Left ventricle myocardium inferior (tissue), 1 donor: ENCODE measurements around the gene AMY1B. TPM values are rescaled to one million over a fixed set of nuclear protein-coding genes. Genes with fewer than 3 reads are reported as not detected.
"Not testable (repeated sequence)": the region's sequence is repeated elsewhere in the genome, so short reads cannot be mapped to it uniquely, and the experiment has no call there.

Experiments used
- DNase-seq: peaks from one replicate; pipeline ENCODE4 v3.0.0-alpha.2; 2020
- H3K27ac ChIP-seq: fragments of 200-600 bp; replicated peaks from 2 replicates; pipeline ENCODE4 v1.8.0; 2021
- H3K27me3 ChIP-seq: fragments of 200-600 bp; 2 replicates; pipeline ENCODE4 v1.8.0; 2021; ENCODE audit warnings: low read depth
- H3K36me3 ChIP-seq: fragments of 200-600 bp; 2 replicates; pipeline ENCODE4 v1.8.0; 2021
- H3K4me1 ChIP-seq: fragments of 200-600 bp; 2 replicates; pipeline ENCODE4 v1.8.0; 2021
- H3K4me3 ChIP-seq: fragments of 200-600 bp; 2 replicates; pipeline ENCODE4 v1.8.0; 2021; ENCODE audit warnings: mild to moderate bottlenecking, moderate library complexity
- H3K9me3 ChIP-seq: fragments of 200-600 bp; replicated peaks from 2 replicates; pipeline ENCODE4 v1.8.0; 2021
- intact Hi-C: fragments of 100-400 bp; cut with micrococcal nuclease; formaldehyde crosslinking; loops from one replicate; pipeline ENCODE4 v1.11.0; 2022
- long read RNA-seq: library from polyadenylated mRNA; unstranded; transcript quantifications from one replicate; pipeline ENCODE4 v2.0.0, GENCODE V29; 2021
- total RNA-seq: library from RNA; stranded (reverse); fragmentation: NEBNext Ultra II Directional; extraction: Animal tissue kit (Norgen Biotek cat#: 25700); gene quantifications from one replicate; pipeline ENCODE4 v1.2.1, GENCODE V29; 2021
- donor health status: DM: no; HTN: yes; CAD: no; lungs with severe emphysema.

AMY1B gene
- not detected for total RNA-seq
- long read RNA-seq, result 0 reads

DNA sequence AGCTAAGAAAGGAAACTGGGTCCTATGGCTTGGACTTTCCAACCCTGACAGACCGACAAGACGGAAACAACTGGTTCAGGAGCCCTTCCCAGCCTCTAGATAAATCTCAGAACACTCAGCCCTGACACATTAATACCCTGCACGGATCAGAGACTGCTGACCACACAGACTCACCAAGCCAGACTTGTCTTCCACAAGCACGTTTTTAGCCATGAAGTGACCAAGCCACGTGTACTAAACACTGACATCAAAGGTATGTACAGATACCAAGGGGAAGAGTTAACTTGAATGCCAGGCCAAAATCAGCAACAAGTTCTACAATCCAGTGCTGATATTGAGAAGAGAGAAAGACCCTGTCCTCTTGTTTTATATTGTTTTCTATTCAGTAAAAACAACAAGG is at the start of gene AMY1B:
TSS of gene AMY1B (minus strand) at position 101 of the 400 bp plus-strand sequence. CDS start 571 bp downstream, outside the sequence.
- DNase-seq, intact Hi-C loops, H3K27ac ChIP-seq, H3K4me3 ChIP-seq, H3K9me3 ChIP-seq, H3K36me3 ChIP-seq, H3K4me1 ChIP-seq, H3K27me3 ChIP-seq: not testable (repeated sequence)

DNA sequence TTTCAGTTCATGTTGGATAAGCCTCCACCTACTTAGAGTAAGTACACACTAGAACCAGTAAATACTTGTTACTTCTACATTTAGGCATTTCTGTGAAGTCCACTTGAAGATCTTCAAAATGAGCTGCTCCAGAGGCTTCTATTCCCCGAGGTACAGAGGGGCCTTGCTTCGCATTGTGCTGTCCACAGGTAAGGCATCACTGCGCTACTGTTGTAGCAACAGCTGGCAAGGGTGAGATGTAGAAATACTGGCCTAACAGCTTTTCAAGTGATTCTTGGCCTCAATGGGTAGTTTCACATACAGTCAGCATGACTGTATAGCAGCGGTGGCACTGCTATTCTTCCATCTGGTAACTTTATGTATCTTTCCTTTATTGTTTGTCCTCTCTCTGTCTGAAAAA is 49.0 kb upstream of the AMY1B start:
- H3K4me3 ChIP-seq, H3K27ac ChIP-seq, H3K9me3 ChIP-seq, H3K4me1 ChIP-seq, intact Hi-C loops, DNase-seq, H3K36me3 ChIP-seq, H3K27me3 ChIP-seq: not testable (repeated sequence)

DNA sequence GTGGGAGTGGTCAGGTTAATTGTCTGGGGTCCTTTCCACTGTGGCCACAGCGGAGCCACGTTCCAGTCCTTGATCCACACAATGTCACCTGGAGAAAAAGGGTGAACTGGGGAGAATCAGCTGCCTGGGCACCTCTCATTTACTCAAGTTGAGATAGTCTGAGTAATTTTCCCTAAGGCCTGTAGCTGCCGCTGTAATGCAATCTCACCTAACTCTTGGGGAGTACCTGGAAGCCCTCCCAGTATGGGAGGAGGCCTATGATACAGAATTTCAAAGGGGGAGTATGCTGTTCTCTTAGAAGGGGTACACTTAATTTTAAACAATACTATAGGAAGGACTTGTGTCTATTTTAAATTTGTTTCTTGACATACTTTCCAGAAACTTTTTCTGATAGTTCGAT is 48.4 kb upstream of the AMY1B start:
- intact Hi-C loops, DNase-seq, H3K27ac ChIP-seq, H3K9me3 ChIP-seq, H3K36me3 ChIP-seq, H3K4me1 ChIP-seq, H3K4me3 ChIP-seq, H3K27me3 ChIP-seq: not testable (repeated sequence)

DNA sequence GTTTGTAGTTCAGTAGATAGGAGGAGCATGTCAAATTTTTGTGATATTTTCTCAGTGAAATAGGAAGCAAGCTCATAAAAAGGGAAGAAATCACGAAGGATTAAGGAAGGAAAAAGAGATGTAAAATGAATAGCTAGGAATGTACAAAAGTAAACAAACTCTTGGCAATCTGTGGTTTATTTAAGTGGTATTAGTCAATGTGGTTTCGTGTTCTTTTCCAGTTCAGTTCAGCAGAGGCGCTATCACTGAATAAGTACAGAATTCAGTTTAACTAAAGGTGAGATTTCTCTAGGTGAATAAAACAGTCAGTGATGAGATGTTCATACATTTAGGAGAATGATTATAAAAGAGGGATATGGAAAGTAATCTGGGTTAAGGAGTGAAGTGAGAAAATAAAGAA is 42.0 kb upstream of the AMY1B start:
- DNase-seq, H3K9me3 ChIP-seq, intact Hi-C loops, H3K36me3 ChIP-seq, H3K4me1 ChIP-seq, H3K4me3 ChIP-seq, H3K27me3 ChIP-seq, H3K27ac ChIP-seq: not testable (repeated sequence)

DNA sequence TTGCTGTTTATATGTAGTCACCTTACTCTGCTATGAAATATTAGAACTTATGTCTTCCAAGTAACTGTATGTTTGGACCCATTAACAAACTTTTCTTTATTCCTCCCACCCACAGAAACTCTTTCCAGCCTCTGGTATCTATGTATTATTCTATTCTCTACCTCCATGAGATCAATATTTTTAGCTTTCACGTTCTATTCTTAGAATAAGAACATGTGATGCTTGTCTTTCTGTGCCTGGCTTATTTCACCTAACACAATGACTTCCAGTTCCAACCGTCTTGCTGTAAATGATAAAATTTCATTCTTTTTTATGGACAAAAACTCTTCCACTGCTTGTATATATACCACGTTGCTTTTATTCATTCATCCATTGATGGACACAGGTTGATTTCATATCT is 39.3 kb upstream of the AMY1B start:
- H3K27me3 ChIP-seq, H3K9me3 ChIP-seq, intact Hi-C loops, DNase-seq, H3K4me3 ChIP-seq, H3K27ac ChIP-seq, H3K36me3 ChIP-seq, H3K4me1 ChIP-seq: not testable (repeated sequence)

DNA sequence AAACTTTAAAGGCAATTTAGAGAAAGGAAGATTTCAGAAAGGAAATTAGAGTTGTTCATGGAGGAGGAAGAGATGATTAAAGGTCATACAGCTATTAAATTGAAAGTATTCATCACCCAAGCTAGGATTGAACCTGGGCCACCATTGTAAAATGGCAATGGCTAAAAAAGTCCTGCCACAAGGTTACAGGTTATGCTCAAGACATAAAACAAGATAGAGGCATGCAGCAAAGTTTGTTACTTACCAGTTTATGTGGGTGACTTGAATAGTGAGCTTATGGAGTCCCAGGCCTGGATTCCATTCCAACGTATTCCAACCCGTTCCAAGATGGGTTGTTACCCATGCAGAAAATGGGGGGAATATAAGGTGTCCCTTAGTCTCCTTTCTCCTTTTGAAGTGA is 25.5 kb upstream of the AMY1B start:
- H3K4me3 ChIP-seq, intact Hi-C loops, H3K36me3 ChIP-seq, H3K4me1 ChIP-seq, H3K27ac ChIP-seq, DNase-seq, H3K27me3 ChIP-seq, H3K9me3 ChIP-seq: not testable (repeated sequence)

DNA sequence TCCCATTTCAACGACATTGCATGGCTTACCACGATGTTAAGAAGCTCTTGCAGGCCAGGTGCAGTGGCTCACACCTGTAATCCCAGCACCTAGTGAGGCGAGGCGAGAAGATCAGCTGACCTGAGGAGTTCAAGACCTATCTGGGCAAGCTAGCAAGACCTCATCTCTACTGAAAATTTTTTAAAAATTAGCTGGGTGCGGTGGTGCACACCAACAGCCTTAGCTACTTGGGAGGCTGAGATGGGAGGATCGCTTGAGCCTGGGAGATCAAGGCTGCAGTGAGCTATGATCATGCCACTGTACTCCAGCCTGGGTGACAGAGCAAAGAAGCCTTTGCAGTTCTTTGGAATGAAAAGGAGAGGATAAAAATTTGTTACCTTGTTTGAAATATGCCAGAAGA is 21.4 kb upstream of the AMY1B start:
- intact Hi-C loops, H3K4me3 ChIP-seq, H3K9me3 ChIP-seq, H3K36me3 ChIP-seq, H3K27me3 ChIP-seq, DNase-seq, H3K4me1 ChIP-seq, H3K27ac ChIP-seq: not testable (repeated sequence)

DNA sequence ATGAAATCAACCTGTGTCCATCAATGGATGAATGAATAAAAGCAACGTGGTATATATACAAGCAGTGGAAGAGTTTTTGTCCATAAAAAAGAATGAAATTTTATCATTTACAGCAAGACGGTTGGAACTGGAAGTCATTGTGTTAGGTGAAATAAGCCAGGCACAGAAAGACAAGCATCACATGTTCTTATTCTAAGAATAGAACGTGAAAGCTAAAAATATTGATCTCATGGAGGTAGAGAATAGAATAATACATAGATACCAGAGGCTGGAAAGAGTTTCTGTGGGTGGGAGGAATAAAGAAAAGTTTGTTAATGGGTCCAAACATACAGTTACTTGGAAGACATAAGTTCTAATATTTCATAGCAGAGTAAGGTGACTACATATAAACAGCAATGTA is 14.4 kb upstream of the AMY1B start:
- intact Hi-C loops, result not testable (repeated sequence)

DNA sequence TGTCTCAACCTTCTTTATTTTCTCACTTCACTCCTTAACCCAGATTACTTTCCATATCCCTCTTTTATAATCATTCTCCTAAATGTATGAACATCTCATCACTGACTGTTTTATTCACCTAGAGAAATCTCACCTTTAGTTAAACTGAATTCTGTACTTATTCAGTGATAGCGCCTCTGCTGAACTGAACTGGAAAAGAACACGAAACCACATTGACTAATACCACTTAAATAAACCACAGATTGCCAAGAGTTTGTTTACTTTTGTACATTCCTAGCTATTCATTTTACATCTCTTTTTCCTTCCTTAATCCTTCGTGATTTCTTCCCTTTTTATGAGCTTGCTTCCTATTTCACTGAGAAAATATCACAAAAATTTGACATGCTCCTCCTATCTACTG is 11.7 kb upstream of the AMY1B start:
- H3K4me1 ChIP-seq, H3K9me3 ChIP-seq, H3K36me3 ChIP-seq, H3K27ac ChIP-seq, H3K4me3 ChIP-seq, H3K27me3 ChIP-seq, intact Hi-C loops, DNase-seq: not testable (repeated sequence)

More for the DNA sequence above, 14.4 kb upstream of the AMY1B start:
- DNase-seq, H3K9me3 ChIP-seq, H3K4me1 ChIP-seq, H3K4me3 ChIP-seq, H3K27me3 ChIP-seq, H3K36me3 ChIP-seq, H3K27ac ChIP-seq: not testable (repeated sequence)

DNA sequence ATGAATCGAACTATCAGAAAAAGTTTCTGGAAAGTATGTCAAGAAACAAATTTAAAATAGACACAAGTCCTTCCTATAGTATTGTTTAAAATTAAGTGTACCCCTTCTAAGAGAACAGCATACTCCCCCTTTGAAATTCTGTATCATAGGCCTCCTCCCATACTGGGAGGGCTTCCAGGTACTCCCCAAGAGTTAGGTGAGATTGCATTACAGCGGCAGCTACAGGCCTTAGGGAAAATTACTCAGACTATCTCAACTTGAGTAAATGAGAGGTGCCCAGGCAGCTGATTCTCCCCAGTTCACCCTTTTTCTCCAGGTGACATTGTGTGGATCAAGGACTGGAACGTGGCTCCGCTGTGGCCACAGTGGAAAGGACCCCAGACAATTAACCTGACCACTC is 5.2 kb upstream of the AMY1B start:
- intact Hi-C loops, H3K4me1 ChIP-seq, H3K27ac ChIP-seq, H3K9me3 ChIP-seq, DNase-seq, H3K27me3 ChIP-seq, H3K4me3 ChIP-seq, H3K36me3 ChIP-seq: not testable (repeated sequence)

DNA sequence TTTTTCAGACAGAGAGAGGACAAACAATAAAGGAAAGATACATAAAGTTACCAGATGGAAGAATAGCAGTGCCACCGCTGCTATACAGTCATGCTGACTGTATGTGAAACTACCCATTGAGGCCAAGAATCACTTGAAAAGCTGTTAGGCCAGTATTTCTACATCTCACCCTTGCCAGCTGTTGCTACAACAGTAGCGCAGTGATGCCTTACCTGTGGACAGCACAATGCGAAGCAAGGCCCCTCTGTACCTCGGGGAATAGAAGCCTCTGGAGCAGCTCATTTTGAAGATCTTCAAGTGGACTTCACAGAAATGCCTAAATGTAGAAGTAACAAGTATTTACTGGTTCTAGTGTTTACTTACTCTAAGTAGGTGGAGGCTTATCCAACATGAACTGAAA is 4.7 kb upstream of the AMY1B start:
- H3K27me3 ChIP-seq, intact Hi-C loops, H3K9me3 ChIP-seq, H3K27ac ChIP-seq, H3K4me1 ChIP-seq, H3K36me3 ChIP-seq, DNase-seq, H3K4me3 ChIP-seq: not testable (repeated sequence)

DNA sequence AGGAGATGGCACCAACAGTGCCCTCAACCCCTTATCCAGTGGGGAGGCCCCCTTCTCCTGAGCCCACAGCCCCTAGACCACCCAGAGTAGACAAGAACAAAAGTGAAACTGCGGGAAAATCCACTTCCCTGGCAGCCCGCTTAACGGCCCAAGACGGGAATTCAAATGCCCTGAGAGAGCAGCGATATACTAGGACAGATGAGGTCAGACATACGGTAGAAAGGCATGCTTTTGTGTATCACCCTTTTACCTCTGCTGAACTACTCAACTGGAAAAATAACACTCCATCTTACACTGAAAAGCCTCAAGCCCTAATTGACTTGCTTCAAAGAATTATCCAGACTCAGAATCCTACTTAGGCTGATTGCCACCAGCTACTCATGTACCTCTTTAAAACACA is 1.4 kb upstream of the AMY1B start:
- H3K36me3 ChIP-seq, H3K27me3 ChIP-seq, H3K4me1 ChIP-seq, intact Hi-C loops, H3K27ac ChIP-seq, H3K4me3 ChIP-seq, DNase-seq, H3K9me3 ChIP-seq: not testable (repeated sequence)

DNA sequence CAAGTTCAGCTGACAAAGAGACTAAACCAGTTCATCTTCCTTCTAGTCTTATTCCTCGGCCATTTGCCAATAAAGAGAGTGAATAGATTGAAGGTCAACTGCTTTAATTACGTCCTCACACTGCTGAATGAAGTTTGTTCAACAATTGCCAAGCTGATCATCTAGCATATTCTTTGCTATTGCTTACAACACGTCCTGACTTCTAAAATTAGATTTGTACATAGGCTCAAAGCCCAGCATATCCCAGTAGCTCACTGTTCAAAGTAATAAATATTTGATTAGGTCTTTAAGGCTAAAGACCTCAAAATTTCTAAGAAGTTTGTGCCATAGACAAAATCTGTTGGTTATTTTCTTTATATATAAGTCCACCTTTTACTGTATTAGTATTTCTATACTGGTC is 19.7 kb downstream of the AMY1B start:
- H3K4me1 ChIP-seq, H3K27ac ChIP-seq, H3K36me3 ChIP-seq, H3K27me3 ChIP-seq, DNase-seq, intact Hi-C loops, H3K9me3 ChIP-seq, H3K4me3 ChIP-seq: not testable (repeated sequence)

DNA sequence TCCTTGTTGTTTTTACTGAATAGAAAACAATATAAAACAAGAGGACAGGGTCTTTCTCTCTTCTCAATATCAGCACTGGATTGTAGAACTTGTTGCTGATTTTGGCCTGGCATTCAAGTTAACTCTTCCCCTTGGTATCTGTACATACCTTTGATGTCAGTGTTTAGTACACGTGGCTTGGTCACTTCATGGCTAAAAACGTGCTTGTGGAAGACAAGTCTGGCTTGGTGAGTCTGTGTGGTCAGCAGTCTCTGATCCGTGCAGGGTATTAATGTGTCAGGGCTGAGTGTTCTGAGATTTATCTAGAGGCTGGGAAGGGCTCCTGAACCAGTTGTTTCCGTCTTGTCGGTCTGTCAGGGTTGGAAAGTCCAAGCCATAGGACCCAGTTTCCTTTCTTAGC is 40.5 kb downstream of the AMY1B start, which contains the start of gene AMY1A:
TSS of gene AMY1A (plus strand) at position 301 of the 400 bp plus-strand sequence. CDS start 571 bp downstream, outside the sequence.
- H3K4me3 ChIP-seq, H3K4me1 ChIP-seq, DNase-seq, intact Hi-C loops, H3K27me3 ChIP-seq, H3K36me3 ChIP-seq, H3K27ac ChIP-seq, H3K9me3 ChIP-seq: not testable (repeated sequence)

DNA sequence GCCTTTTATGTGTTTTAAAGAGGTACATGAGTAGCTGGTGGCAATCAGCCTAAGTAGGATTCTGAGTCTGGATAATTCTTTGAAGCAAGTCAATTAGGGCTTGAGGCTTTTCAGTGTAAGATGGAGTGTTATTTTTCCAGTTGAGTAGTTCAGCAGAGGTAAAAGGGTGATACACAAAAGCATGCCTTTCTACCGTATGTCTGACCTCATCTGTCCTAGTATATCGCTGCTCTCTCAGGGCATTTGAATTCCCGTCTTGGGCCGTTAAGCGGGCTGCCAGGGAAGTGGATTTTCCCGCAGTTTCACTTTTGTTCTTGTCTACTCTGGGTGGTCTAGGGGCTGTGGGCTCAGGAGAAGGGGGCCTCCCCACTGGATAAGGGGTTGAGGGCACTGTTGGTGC is 41.9 kb downstream of the AMY1B start:
- DNase-seq, H3K27me3 ChIP-seq, H3K36me3 ChIP-seq, H3K4me1 ChIP-seq, H3K9me3 ChIP-seq, intact Hi-C loops, H3K4me3 ChIP-seq, H3K27ac ChIP-seq: not testable (repeated sequence)
